Hepatic stellate cell (primary cell): Measurements from ENCODE around the gene MFN2.

Experiments
- DNase-seq: peaks from one replicate; pipeline ENCODE4 v3.0.0; 2011; ENCODE audit warnings: low spot score

MFN2 gene

DNA sequence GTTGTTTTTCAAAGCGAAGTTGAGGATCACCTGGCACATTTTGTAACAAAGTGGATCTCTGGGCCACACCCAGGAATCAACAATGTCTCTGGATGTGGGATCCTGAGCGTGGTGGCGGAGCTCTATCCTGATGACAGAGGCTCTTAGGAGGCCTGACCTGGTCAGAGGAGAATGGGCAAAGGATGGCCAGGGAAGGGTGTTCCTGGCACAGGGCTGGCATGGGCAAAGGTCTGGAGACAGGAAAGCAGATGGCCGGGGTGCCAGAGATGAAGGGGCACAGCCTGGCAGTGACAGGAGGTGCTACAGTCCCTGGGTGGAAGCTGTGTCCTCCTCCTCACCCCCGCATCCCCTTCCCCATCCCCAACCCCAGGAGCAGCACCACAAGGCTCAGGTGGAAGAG lies 20.0 kb upstream of the MFN2 start:
- no peak for DNase-seq

DNA sequence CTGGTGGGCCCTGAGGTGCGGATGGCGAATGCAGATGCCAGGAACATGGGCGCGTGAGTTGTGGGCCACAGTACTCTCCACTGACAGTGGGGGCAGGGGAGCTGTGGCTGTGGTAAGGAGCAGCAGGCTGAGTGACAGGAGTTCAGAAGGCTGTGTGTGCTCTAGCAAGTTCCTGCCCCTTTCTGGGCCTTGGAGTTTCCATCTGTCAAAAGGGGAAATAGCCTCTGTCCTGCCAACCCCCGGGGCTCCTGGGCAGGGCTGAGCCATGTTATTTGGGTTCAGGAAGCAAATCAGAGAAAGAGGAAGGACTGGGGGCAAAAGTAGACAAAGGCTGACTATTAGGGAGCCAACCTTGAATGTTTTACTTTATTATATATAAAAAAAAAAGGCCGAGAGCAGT lies 19.5 kb upstream of the MFN2 start:
- no peak for DNase-seq

DNA sequence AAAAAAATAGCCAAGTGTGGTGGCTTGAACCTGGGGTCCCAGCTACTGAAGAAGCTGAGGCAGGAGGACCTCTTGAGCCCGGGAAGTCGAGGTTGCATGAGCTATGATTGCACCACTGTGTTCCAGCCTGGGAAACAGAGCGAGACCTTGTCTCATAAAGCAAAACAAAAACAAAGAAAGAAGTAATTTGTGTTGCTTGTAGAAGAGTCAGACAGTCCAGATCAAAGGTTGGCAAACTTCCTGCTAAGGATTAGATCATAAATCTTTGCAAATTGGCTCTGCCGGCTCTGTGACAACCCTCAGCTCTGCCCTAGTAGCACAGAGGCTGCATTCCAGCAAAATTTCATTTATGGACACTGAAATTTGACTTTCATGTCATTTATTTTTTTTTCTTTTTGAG lies 19.0 kb upstream of the MFN2 start:
- DNase-seq: no peak

- no peak for DNase-seq
Observed at GRCh38 chr1:11963622-11964021, 16.6 kb upstream of the MFN2 start.

DNA sequence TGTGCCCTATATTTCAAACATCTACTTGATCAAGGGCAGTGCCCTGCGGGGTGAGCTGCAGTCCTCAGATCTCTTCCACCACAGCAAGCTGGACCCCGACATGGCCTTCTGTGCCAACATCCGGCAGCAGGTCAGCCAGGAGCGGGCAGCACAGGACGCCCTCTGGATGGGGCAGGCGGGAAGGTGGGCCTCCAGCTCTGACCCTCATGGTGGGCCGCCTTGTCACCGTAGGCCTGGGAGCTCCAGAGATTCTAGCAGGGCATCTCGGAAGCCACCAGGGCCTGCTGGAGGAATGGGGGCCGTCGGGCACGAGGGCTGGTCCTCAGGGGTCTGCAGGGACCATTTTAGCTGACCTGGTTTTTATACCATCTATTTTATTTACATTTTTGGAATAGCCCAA lies 15.6 kb upstream of the MFN2 start:
- no peak for DNase-seq

GRCh38 chr1:11967028-11967547 lies 13.2 kb upstream of the MFN2 start:
- DNase-seq: peak; percentile 54

DNA sequence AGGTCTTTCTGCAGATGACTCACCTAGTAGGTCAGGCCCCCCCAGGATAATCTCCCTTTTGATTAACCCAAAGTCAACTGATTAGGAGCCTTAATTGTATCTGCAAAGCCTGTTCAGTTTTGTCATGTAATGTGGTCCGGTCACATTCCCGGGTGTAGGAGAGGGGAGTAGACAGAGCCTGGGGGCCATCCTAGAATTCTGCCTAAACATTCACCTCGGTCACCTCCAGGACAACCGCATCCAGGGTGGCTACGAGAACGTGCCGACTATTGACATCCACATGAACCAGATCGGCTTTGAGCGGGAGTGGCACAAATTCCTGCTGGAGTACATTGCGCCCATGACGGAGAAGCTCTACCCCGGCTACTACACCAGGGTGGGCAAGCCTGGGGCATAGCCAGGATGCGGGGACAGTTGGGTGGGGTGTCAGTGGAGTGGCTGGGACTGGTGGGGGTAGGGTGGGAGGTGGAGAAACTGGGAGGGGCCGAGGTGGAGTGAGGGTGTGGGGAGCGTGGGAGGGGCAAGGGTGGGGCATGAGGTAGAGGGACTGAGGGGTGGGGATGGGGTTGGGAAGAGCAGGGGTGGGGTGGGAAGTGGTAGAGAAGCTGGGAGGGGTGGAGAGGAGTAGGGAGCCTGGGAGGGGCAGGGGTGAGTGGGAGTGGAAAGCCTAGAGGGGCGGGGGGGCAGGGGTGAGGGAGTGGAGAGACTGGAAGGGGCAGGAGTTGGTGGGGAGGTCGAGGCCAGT lies 9.6 kb upstream of the MFN2 start:
- DNase-seq: no peak

GRCh38 chr1:11977625-11978024 lies 2.6 kb upstream of the MFN2 start:
- DNase-seq: no peak

DNA sequence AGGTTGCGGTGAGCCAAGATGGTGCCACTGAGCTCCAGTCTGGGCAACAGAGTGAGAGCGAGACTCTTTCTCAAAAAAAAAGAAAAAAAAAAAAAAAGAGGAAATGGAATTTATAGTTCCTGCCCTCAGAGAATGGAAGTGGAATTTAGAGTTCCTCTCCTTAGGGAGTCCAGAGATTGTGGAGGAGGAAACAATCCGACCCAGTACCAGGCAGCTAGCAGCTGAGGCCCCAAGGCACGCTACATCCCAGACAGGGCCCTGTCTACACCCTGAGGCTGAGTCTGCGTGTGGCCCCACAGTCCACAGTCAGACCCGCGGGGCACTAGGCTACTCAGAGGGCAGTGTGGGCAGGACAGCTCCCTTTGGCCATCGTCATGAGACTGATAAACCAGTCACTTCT lies 1.9 kb upstream of the MFN2 start:
- no peak for DNase-seq

DNA sequence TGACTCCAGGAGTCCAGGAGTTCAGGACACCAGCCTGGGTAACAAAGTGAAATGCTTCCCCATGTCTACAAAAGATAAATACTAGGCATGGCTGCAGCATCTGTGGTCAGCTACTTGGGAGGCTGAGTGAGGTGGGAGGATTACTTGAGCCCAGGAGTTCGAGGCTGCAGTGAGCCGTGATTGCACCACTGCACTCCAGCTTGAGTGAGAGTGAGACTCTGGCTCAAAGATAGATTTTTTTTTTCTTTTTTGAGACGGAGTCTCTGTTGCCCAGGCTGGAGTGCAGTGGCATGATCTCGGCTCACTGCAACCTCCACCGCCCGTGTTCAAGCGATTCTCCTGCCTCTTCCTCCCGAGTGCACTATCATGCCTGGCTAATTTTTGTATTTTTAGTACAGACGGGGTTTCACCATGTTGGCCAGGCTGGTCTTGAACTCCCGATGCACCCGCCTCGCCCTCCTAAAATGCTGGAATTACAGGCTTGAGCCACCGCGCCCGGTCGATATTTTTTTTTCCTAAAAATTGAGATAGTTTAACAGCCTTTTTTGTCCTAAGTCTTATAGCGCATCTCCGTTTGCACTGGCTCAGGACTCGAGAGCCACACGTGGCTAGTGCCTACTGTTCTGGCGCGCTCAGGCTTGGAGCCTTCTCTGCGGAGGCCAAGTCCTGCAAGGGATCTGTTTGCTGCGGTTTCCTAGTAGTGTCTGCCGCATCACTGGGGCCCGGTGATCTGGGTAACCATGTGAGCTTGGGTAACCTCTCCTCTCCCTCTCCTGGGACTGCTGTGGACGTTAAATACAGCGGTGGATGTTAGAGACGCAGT lies 1.0 kb upstream of the MFN2 start:
- DNase-seq: no peak

DNA sequence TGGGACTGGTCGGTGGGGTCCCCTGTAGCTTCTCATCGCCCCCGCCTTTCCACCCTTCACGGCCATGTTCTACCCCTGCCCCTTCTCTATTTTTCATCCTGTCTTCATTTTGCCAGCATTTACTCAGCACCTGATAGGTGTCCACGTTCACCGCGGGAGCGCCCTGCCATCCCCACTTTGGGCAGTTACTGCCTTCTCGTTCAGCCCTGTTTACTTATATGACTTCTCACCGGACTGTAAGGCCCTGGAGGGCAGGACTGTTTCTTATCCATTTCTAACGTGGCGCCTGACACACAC lies 380 bp downstream of the MFN2 start:
- peak; percentile 24 for DNase-seq

DNA sequence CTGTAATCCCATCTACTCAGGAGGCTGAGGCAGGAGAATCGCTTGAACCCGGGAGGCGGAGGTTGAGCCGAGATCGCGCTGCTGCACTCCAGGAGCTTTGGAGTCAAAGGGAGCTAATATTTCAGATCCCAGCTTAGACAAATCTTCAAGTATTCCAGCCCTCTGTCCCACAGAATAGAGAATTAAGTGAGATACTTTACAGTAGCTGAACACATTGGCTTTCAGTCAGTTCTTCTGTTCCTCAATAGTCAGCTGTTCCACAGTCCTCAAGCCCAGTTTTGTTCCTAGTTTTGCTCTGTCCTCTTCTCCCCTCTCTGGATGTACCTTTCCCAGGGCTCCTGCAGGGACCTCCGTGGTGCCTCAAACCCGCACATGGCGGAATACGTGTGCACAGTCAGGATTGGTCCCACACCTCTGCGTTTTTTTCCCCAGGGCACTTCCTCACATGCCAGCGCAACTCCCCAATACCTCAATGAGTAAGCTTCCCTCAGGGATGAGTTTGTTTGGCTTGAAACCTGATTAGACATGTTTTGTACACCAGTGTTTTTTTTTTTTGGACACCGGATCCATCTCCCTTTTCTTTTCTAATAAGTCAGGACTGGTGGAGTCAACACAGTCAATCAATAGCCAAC lies 1.2 kb downstream of the MFN2 start:
- DNase-seq: no peak

GRCh38 chr1:11982010-11982392 lies 1.8 kb downstream of the MFN2 start:
- DNase-seq: peak; percentile 48

- no peak for DNase-seq
Observed at GRCh38 chr1:11984121-11984520, 3.9 kb downstream of the MFN2 start.

DNA sequence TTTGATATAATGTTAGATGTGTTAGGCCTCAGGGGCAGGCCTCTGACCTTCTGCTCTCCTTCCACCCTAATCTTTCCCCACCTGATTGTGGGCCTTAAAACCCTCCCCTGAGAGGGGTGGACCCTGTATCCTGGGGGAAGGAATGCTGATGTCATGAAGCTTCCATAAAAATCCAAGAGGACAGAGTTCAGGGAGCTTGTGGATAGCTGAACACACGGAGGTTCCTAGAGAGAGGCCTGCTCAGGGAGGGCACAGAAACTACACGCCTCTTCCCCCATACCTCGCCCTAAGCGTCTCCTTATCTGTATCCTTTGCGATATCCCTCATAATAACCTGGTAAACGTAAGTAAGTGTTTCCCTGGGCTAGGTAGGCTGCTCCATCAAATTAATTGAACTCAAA lies 4.3 kb downstream of the MFN2 start:
- DNase-seq: no peak

DNA sequence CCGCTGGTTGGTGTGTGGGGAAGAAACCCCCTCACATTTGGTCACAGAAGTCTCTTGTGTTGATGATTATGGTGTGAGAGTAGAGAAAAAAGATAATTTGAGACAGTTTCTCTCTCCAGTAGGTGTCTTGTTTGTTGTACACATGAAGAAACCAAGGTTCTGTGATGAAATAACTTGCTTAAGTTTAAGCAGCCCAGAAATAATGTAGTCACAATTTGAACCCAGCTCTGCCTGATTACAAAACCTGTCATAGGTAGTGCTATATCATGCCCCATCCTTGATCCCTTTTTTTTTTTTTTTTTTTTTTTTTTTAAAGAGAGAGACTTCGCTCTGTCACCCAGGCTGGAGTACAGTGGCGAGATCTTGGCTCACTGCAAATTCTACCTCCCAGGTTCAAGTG lies 4.9 kb downstream of the MFN2 start:
- no peak for DNase-seq

- no peak for DNase-seq
Observed at GRCh38 chr1:11985851-11986250, 5.6 kb downstream of the MFN2 start.

- DNase-seq: no peak
Observed at GRCh38 chr1:11989669-11990068, 9.4 kb downstream of the MFN2 start.

DNA sequence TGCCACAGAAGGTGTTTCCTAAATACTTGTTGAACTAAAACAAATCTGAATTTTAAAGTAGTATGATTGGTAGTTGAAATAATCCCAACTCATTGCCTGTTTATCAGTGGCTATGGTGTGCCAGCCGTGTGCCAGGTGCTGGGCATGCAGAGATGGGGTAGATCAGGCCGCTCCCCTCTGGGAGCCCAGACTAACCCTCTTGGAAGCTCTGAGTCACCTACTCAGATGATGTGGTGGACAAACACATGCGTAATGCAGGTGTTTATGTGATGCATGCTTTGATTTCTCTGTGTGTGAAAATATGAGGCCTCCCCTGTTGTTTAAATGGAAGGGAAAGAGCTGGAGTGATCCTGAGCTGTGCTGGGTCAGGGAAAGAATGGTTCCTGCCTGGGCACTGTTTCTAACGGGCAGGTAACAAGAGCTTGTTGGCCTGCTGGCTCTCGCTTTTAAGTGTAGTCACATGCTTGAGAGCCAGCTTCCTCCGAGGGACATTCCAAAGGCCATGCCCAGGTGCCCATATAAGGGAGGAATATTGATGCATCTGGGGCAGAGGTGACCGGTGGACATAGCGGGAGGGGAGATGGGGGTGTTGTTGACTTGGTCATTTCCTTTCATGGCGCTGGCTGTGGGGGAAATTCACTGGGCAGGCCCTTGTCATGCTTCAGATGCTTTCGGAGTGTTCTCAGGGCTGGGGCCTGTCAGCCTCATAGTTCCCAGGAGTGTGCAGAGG lies 10.2 kb downstream of the MFN2 start:
- no peak for DNase-seq

DNA sequence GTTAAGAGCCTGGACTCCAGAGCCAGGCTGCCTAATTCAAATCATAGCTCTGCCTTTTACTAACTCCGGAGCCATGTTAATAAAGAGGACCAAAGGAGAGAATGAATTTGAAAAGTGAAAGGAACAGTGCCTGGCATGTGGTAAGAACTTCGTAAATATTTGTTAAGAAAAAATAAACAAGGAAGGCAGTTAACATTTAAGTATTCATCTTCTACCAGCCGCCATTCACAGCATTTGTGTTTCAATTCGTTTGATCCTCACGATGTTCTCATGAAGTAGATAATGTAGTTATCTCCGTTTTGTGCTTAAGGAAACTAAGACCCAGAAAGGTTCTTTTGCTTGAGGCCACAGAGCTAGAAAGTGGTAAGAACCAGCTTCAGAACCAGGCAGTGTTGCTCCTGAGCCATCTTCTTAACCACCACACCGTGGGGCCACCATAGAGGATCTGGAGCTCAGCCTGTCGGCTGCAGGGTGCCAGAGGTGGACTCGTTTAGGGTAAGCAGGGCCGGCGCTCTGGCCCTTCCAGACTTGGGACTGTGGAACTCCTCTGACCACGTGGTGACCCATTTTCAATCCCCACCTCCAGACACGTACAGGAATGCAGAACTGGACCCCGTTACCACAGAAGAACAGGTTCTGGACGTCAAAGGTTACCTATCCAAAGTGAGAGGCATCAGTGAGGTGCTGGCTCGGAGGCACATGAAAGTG lies 11.9 kb downstream of the MFN2 start:
- DNase-seq: no peak

GRCh38 chr1:11997081-11997850 lies 17.0 kb downstream of the MFN2 start:
- DNase-seq: no peak
